Thyroid gland (tissue), 4 donors: ENCODE results near the gene KCNK13. TPM values are rescaled to one million over a fixed set of nuclear protein-coding genes. Genes with fewer than 3 reads are reported as not detected.

ENCODE experiments used
- DNase-seq, 2 donors: peaks; one replicate each; pipeline ENCODE4 v3.0.0-alpha.2; 2019
- H3K27ac ChIP-seq, 3 donors: fragments of 200-600 bp; sonication (generic); 1 replicate in 2 of 3; 2 replicates in 1 of 3; pipeline ENCODE4 v1.5.1; 2016 to 2019; ENCODE audit warnings: mild to moderate bottlenecking in 1 of 3, moderate library complexity in 1 of 3
- H3K27me3 ChIP-seq: fragments of 200-600 bp; sonication (generic); one replicate; pipeline ENCODE4 v1.5.1; 2019
- H3K36me3 ChIP-seq, 2 donors: fragments of 200-600 bp; sonication (generic); one replicate each; pipeline ENCODE4 v1.5.1; 2016 to 2019
- H3K4me1 ChIP-seq, 2 donors: fragments of 200-600 bp; sonication (generic); one replicate each; pipeline ENCODE4 v1.5.1; 2017 to 2019
- H3K4me3 ChIP-seq, 3 donors: fragments of 200-600 bp; sonication (generic); replicated peaks in 1 of 3; 1 replicate in 2 of 3; 2 replicates in 1 of 3; pipeline ENCODE4 v1.5.1; 2016; ENCODE audit warnings: mild to moderate bottlenecking in 1 of 3
- H3K9me3 ChIP-seq: fragments of 200-600 bp; sonication (generic); one replicate; pipeline ENCODE4 v1.5.1; 2017
- CTCF ChIP-seq, 6 experiments: fragments of 200-600 bp in 3 of 6; fragments of 450-650 bp in 3 of 6; sonication (generic) in 3 of 6; IDR thresholded peaks; one replicate each; pipeline ENCODE4 v1.5.1; 2016 to 2019; ENCODE audit warnings: antibody characterized with exemption in 6 of 6, mild to moderate bottlenecking in 2 of 6, inconsistent platforms in 1 of 6, moderate library complexity in 1 of 6
- POLR2A ChIP-seq, 2 donors: fragments of 450-650 bp; IDR thresholded peaks; one replicate each; pipeline ENCODE4 v1.6.1; 2017; ENCODE audit warnings: antibody characterized with exemption in 2 of 2, mild to moderate bottlenecking in 2 of 2, moderate library complexity in 1 of 2
- WGBS, 2 donors: methylation state at CpG; one replicate each; pipeline ENCODE4 v1.1.5; 2017; 5-methylcytosine and 5-hydroxymethylcytosine counted together
- intact Hi-C: fragments of 100-400 bp; cut with DNase I; formaldehyde crosslinking; loops from one replicate; pipeline ENCODE4 v1.15.1; 2023
- total RNA-seq, 4 donors: library from RNA; depleted of rRNA; stranded (reverse); fragments of >200 nt; gene quantifications; one replicate each; pipeline ENCODE4 v1.2.3, GENCODE V29; 2016

KCNK13 gene
- total RNA-seq, 4 donors from 2014 or later = 4.0 to 7.2 (median 4.9) TPM

GRCh38 chr14:90116444-90116843, 54.6 kb downstream of the KCNK13 start:
- H3K9me3 ChIP-seq = no peaks in the 10 kb centered on the region
- WGBS, 2 donors = 79 to 88% methylated on average over 8 of the region's 8 CpGs
- no peak for DNase-seq
- no peak overlapping the region for H3K27ac ChIP-seq
- H3K27me3 ChIP-seq = no peaks in the 10 kb centered on the region
- H3K36me3 ChIP-seq = no peaks in the 10 kb centered on the region
- H3K4me1 ChIP-seq = no peaks in the 10 kb centered on the region
- TF ChIP-seq CTCF (IDR thresholded peaks at IDR 0.05) = no peak
- TF ChIP-seq POLR2A (IDR thresholded peaks at IDR 0.05) = no peak
- H3K4me3 ChIP-seq = no peak overlapping the region
- intact Hi-C loops = no loop called here

GRCh38 chr14:90118027-90118426, 56.2 kb downstream of the KCNK13 start:
- intact Hi-C loops = no loop called here
- no peak for TF ChIP-seq CTCF (IDR thresholded peaks at IDR 0.05)
- no peak for TF ChIP-seq POLR2A (IDR thresholded peaks at IDR 0.05)
- Histone ChIP-seq H3K4me1 (no peaks in the 10 kb centered on the region), H3K36me3 (no peaks in the 10 kb centered on the region), H3K4me3 (no peak overlapping the region), H3K27ac (no peak overlapping the region), H3K27me3 (no peaks in the 10 kb centered on the region), H3K9me3 (no peaks in the 10 kb centered on the region)
- no peak for DNase-seq
- 82 to 90% methylated on average over 3 of the region's 3 CpGs for WGBS, 2 donors

- TF ChIP-seq POLR2A (IDR thresholded peaks at IDR 0.05) = no peak
- TF ChIP-seq CTCF (IDR thresholded peaks at IDR 0.05) = no peak
- Histone ChIP-seq H3K4me3 (no peak overlapping the region), H3K27ac (no peak overlapping the region), H3K27me3 (no peaks in the 10 kb centered on the region), H3K4me1 (no peaks in the 10 kb centered on the region), H3K9me3 (no peaks in the 10 kb centered on the region), H3K36me3 (no peaks in the 10 kb centered on the region)
- DNase-seq = no peak
- intact Hi-C loops = loop anchor here (10.0 kb wide), 1 partner anchor 1111 kb away; no protein-coding TSS in a partner anchor
- WGBS, 2 donors = 93 to 94% methylated on average over 15 of the region's 15 CpGs
Measured at GRCh38 chr14:90126260-90126659, 64.5 kb downstream of the KCNK13 start.

GRCh38 chr14:90132821-90133570, 71.2 kb downstream of the KCNK13 start:
- H3K9me3 ChIP-seq = no peaks in the 10 kb centered on the region
- TF ChIP-seq POLR2A (IDR thresholded peaks at IDR 0.05) = no peak
- no peak for TF ChIP-seq CTCF (IDR thresholded peaks at IDR 0.05)
- H3K27me3 ChIP-seq = no peaks in the 10 kb centered on the region
- no peak overlapping the region for H3K27ac ChIP-seq
- intact Hi-C loops = no loop called here
- H3K4me3 ChIP-seq = no peak overlapping the region
- no peaks in the 10 kb centered on the region for H3K4me1 ChIP-seq
- no peak for DNase-seq
- WGBS, 2 donors = 81 to 83% methylated on average over 10 of the region's 10 CpGs
- H3K36me3 ChIP-seq = no peaks in the 10 kb centered on the region

- no peak for DNase-seq
- no peaks in the 10 kb centered on the region for H3K27me3 ChIP-seq
- TF ChIP-seq CTCF (IDR thresholded peaks at IDR 0.05) (no peak), POLR2A (IDR thresholded peaks at IDR 0.05) (no peak)
- 82 to 86% methylated on average over 4 of the region's 4 CpGs for WGBS, 2 donors
- no peak overlapping the region for H3K4me3 ChIP-seq
- no peaks in the 10 kb centered on the region for H3K9me3 ChIP-seq
- H3K27ac ChIP-seq = no peak overlapping the region
- no peaks in the 10 kb centered on the region for H3K4me1 ChIP-seq
- intact Hi-C loops = no loop called here
- H3K36me3 ChIP-seq = no peaks in the 10 kb centered on the region
Measured at GRCh38 chr14:90136904-90137303, 75.1 kb downstream of the KCNK13 start.
